ENCODE results near the gene PARD6A. TPM values are rescaled to one million over a fixed set of nuclear protein-coding genes. Genes with fewer than 3 reads are reported as not detected.
A peak's percentile ranks its signal among the peaks of the same experiment; 100 is the strongest.

Gene PARD6A
- polyA plus RNA-seq, 1 experiment = 0.42 TPM

GRCh38 chr16:67673712-67674580 is 13.2 kb downstream of the PARD6A start:
- ChIA-PET CTCF (interaction anchor here (0.5 to 11.4 kb wide), 9 partner anchors 9 to 359 kb away, joined by 3 to 181 read pairs (median 7); partner anchors contain the start of genes RANBP10 and TSNAXIP1), POLR2A (interaction anchor here (0.5 to 0.6 kb wide), 2 partner anchors 59 to 168 kb away, joined by 3 to 8 read pairs; no protein-coding TSS in a partner anchor)
- Histone ChIP-seq H3K4me3 (ENCODE audit: low read depth, low read length) (no peak overlapping the region), H3K9me3 (ENCODE audit: control insufficient read depth, insufficient read depth, low read length) (no peaks in the 10 kb centered on the region), H3K27ac (ENCODE audit: low read depth, low read length) (peak overlapping the region; percentile 11), H3K27me3 (ENCODE audit: control insufficient read depth, insufficient read depth, low read length) (no peaks in the 10 kb centered on the region)
- no peak for TF ChIP-seq CTCF (IDR thresholded peaks at IDR 0.05; ENCODE audit: low read depth, low read length)
- DNase-seq (ENCODE audit: low read depth, low spot score) = no peak

- DNase-seq (ENCODE audit: low read depth, low spot score) = no peak
- ChIA-PET CTCF (interaction anchor here (1.6 kb wide), 1 partner anchor 154 kb away, joined by 4 read pairs; no protein-coding TSS in a partner anchor), POLR2A (no interaction called here)
- TF ChIP-seq CTCF (IDR thresholded peaks at IDR 0.05; ENCODE audit: low read depth, low read length) = no peak
- H3K4me3 ChIP-seq (ENCODE audit: low read depth, low read length) = no peak overlapping the region
- H3K27me3 ChIP-seq (ENCODE audit: control insufficient read depth, insufficient read depth, low read length) = no peaks in the 10 kb centered on the region
- H3K9me3 ChIP-seq (ENCODE audit: control insufficient read depth, insufficient read depth, low read length) = no peaks in the 10 kb centered on the region
- H3K27ac ChIP-seq (ENCODE audit: low read depth, low read length) = no peak overlapping the region
These were observed 14.3 kb downstream of the PARD6A start for GRCh38 chr16:67674851-67675578.

GRCh38 chr16:67675579-67675935 is 14.8 kb downstream of the PARD6A start:
- H3K4me3 ChIP-seq (ENCODE audit: low read depth, low read length) = no peak overlapping the region
- CTCF ChIA-PET = interaction anchor here (1.6 kb wide), 1 partner anchor 155 kb away, joined by 4 read pairs; no protein-coding TSS in a partner anchor
- TF ChIP-seq CTCF (IDR thresholded peaks at IDR 0.05; ENCODE audit: low read depth, low read length) = no peak
- no peak for DNase-seq (ENCODE audit: low read depth, low spot score)
- H3K27me3 ChIP-seq (ENCODE audit: control insufficient read depth, insufficient read depth, low read length) = no peaks in the 10 kb centered on the region
- no peak overlapping the region for H3K27ac ChIP-seq (ENCODE audit: low read depth, low read length)
- H3K9me3 ChIP-seq (ENCODE audit: control insufficient read depth, insufficient read depth, low read length) = no peaks in the 10 kb centered on the region
- POLR2A ChIA-PET = no interaction called here

- no peak for DNase-seq (ENCODE audit: low read depth, low spot score)
- TF ChIP-seq CTCF (IDR thresholded peaks at IDR 0.05; ENCODE audit: low read depth, low read length) = no peak
- Histone ChIP-seq H3K4me3 (ENCODE audit: low read depth, low read length) (no peak overlapping the region), H3K27ac (ENCODE audit: low read depth, low read length) (no peak overlapping the region), H3K9me3 (ENCODE audit: control insufficient read depth, insufficient read depth, low read length) (no peaks in the 10 kb centered on the region), H3K27me3 (ENCODE audit: control insufficient read depth, insufficient read depth, low read length) (no peaks in the 10 kb centered on the region)
- CTCF ChIA-PET = no interaction called here
- POLR2A ChIA-PET = no interaction called here
These were observed 15.2 kb downstream of the PARD6A start for GRCh38 chr16:67675999-67676398.
